ENCODE results near the gene PHLPP2.

PHLPP2 gene

DNA sequence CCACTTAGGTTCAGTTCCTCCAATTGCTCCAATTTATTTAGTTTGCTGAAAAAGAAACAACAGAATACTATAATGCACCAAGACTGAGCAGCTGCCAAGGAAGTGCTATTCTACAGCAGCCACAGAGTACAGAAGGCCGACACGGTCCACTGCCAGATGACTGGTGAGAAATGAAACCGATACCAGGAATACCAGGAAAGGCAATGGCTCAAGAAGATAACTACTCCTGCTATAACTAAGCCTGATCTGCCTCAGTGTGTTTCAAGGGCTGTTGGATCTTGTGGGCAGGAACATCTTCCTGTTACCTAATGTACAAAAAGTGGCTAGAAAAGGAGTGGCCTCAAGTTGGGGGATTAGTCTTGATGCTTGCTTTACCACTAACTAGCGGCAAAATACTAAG is 65.7 kb downstream of the PHLPP2 start:
- DNase-seq (ENCODE audit: extremely low spot score): no peak
- POLR2A ChIA-PET: no interaction called here
- TF ChIP-seq ARNT (IDR thresholded peaks at IDR 0.05) (no peak), HDGF (IDR thresholded peaks at IDR 0.05; ENCODE audit: borderline replicate concordance) (no peak), NFRKB (IDR thresholded peaks at IDR 0.05) (no peak), CTBP1 (IDR thresholded peaks at IDR 0.05; ENCODE audit: borderline replicate concordance) (no peak), TARDBP (IDR thresholded peaks at IDR 0.05) (no peak), FOXA1 (IDR thresholded peaks at IDR 0.05) (no peak), BHLHE40 (IDR thresholded peaks at IDR 0.05; ENCODE audit: borderline replicate concordance) (no peak), SUZ12 (IDR thresholded peaks at IDR 0.05) (no peak), SP1 (IDR thresholded peaks at IDR 0.05) (no peak), L3MBTL2 (conservative IDR thresholded peaks at IDR 0.05) (no peak), FOXK2 (IDR thresholded peaks at IDR 0.05) (no peak), ELF4 (IDR thresholded peaks at IDR 0.05) (no peak), LEF1 (IDR thresholded peaks at IDR 0.05; ENCODE audit: borderline replicate concordance) (no peak), ZNF384 (IDR thresholded peaks at IDR 0.05) (no peak), FOXM1 (IDR thresholded peaks at IDR 0.05; ENCODE audit: borderline replicate concordance) (no peak)
- TF ChIP-seq, protein P1, sequence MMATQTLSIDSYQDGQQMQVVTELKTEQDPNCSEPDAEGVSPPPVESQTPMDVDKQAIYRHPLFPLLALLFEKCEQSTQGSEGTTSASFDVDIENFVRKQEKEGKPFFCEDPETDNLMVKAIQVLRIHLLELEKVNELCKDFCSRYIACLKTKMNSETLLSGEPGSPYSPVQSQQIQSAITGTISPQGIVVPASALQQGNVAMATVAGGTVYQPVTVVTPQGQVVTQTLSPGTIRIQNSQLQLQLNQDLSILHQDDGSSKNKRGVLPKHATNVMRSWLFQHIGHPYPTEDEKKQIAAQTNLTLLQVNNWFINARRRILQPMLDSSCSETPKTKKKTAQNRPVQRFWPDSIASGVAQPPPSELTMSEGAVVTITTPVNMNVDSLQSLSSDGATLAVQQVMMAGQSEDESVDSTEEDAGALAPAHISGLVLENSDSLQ (IDR thresholded peaks at IDR 0.05): no peak
- CTCF ChIA-PET: no interaction called here

DNA sequence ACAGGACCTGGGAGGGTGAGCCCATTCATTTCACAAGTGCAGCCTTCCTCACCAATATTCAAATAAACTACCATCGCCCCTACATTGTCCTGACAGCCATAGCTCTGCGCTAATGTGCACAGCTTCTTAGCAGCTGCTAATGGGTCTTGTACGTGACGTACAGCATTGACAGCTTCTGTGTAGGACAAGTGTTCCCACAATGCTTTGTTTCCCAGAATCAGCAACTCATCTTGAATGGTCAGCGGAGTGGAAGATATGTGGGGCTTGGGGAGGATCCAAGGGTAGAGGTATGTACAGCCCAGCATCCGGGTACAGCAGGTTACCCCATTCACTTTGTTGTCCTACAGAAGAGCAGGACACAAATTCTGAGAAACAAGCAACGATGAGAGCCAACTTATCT is 74.8 kb downstream of the PHLPP2 start:
- no peak for TF ChIP-seq ELF4 (IDR thresholded peaks at IDR 0.05)
- POLR2A ChIA-PET: no interaction called here
- DNase-seq (ENCODE audit: extremely low spot score): no peak
- CTCF ChIA-PET: no interaction called here

DNA sequence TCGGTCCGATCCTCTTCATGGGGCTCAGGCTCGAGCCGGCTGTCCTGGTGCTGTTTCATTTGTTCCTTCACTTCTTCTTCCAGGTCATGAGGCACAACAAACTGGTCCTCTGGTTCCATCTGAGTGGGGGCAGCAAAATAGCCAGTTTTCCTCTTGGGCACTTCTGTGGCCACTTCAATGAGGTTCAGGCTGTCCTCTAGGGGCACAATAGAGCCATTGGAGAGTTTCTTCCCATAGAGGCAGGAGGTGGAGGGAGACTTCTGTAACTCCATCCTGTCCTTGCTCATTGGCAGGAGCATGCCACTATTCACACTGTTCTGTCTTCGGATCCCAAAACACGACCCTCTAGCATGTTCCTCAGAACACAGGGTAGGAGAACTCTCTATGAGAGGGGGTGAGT is 75.6 kb downstream of the PHLPP2 start:
- POLR2A ChIA-PET: interaction anchor here (0.6 kb wide), 1 partner anchor 309 kb away, joined by 3 read pairs; no protein-coding TSS in a partner anchor
- peak; percentile 30 for DNase-seq (ENCODE audit: extremely low spot score)
- CTCF ChIA-PET: no interaction called here
- TF ChIP-seq FOXK2 (IDR thresholded peaks at IDR 0.05) (no peak), NFRKB (IDR thresholded peaks at IDR 0.05) (no peak), CTBP1 (IDR thresholded peaks at IDR 0.05; ENCODE audit: borderline replicate concordance) (no peak), TARDBP (IDR thresholded peaks at IDR 0.05) (no peak), SP1 (IDR thresholded peaks at IDR 0.05) (no peak), ARNT (IDR thresholded peaks at IDR 0.05) (no peak), FOXA1 (IDR thresholded peaks at IDR 0.05) (no peak), HDGF (IDR thresholded peaks at IDR 0.05; ENCODE audit: borderline replicate concordance) (no peak), ELF4 (IDR thresholded peaks at IDR 0.05) (no peak), LEF1 (IDR thresholded peaks at IDR 0.05; ENCODE audit: borderline replicate concordance) (no peak)

DNA sequence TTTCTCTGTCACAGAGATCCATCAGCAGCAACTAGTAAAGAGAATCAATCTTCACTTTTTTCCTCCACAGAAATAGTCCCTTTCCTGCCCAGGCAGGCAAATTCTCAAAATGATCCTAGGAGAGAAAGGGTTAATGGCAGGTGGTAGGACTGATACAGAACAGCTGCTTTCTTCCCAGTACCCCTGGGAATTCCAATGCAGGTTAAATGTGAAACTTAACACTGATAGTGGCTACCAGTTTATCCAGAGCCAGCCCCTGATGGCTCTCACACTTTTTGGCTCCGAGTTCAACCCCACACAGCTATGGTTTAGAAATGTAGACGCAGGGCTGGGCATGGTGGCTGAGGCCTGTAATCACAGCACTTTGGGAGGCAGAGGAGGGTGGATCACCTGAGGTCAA is 76.3 kb downstream of the PHLPP2 start:
- CTCF ChIA-PET: interaction anchor here (0.5 to 0.8 kb wide), 2 partner anchors 8 to 282 kb away, joined by 5 to 14 read pairs; no protein-coding TSS in a partner anchor

DNA sequence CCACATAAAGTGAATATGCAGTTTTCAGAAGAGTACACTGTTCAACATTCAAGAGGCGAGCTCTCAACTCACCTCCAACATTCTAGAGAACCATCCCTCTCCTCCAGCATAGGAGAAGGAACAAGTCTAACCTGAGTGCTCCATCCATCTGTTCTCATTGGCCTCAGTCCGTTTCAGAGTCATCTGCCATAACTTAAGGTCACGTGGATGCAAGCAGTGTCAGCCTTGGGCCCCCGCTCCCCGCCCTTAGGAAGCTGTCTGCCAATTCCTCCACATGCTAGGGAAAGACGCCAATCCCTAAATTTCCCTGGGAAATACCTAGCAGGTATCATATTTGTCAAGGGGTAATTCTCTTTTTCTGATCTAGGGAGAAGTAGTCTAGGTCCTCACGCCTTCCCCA is 77.1 kb downstream of the PHLPP2 start:
- CTCF ChIA-PET: no interaction called here
- no peak for DNase-seq (ENCODE audit: extremely low spot score)
- TF ChIP-seq TARDBP (IDR thresholded peaks at IDR 0.05): no peak
- TF ChIP-seq ARNT (IDR thresholded peaks at IDR 0.05): no peak
- TF ChIP-seq ELF4 (IDR thresholded peaks at IDR 0.05): no peak
- no peak for TF ChIP-seq BHLHE40 (IDR thresholded peaks at IDR 0.05; ENCODE audit: borderline replicate concordance)
- no peak for TF ChIP-seq L3MBTL2 (conservative IDR thresholded peaks at IDR 0.05)
- no peak for TF ChIP-seq SP1 (IDR thresholded peaks at IDR 0.05)
- no peak for TF ChIP-seq CTBP1 (IDR thresholded peaks at IDR 0.05; ENCODE audit: borderline replicate concordance)
- TF ChIP-seq, protein P1 (IDR thresholded peaks at IDR 0.05): no peak
- TF ChIP-seq FOXM1 (IDR thresholded peaks at IDR 0.05; ENCODE audit: borderline replicate concordance): no peak
- no peak for TF ChIP-seq SUZ12 (IDR thresholded peaks at IDR 0.05)
- no peak for TF ChIP-seq LEF1 (IDR thresholded peaks at IDR 0.05; ENCODE audit: borderline replicate concordance)
- no peak for TF ChIP-seq NFRKB (IDR thresholded peaks at IDR 0.05)
- TF ChIP-seq FOXA1 (IDR thresholded peaks at IDR 0.05): no peak
- no peak for TF ChIP-seq ZNF384 (IDR thresholded peaks at IDR 0.05)
- no peak for TF ChIP-seq FOXK2 (IDR thresholded peaks at IDR 0.05)
- TF ChIP-seq HDGF (IDR thresholded peaks at IDR 0.05; ENCODE audit: borderline replicate concordance): no peak
- POLR2A ChIA-PET: no interaction called here

More for the DNA sequence above, 76.3 kb downstream of the PHLPP2 start:
- DNase-seq (ENCODE audit: extremely low spot score): no peak
- POLR2A ChIA-PET: interaction anchor here (0.6 kb wide), 1 partner anchor 308 kb away, joined by 3 read pairs; no protein-coding TSS in a partner anchor
- TF ChIP-seq FOXA1 (IDR thresholded peaks at IDR 0.05): no peak
- TF ChIP-seq SP1 (IDR thresholded peaks at IDR 0.05): no peak
- TF ChIP-seq TARDBP (IDR thresholded peaks at IDR 0.05): no peak

DNA sequence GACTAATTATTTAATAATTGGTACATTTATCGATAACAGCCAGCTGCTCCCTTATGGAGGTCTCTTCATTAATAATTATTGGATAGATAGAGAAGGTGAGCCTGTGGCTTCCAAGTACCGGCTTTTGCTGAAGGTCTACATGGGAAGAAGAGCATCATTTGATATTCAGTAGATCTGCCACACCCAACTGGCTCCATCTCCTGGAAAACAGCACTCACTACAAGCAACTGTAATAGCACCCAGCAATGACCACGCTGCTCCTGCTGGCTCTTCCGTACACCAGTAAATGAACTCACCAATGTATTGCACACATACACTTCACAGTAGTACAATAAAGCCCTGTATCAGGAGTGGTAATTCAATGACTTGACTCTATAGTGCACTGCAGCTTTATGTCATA is 79.1 kb downstream of the PHLPP2 start:
- POLR2A ChIA-PET: no interaction called here
- no peak for TF ChIP-seq SP1 (IDR thresholded peaks at IDR 0.05)
- TF ChIP-seq L3MBTL2 (conservative IDR thresholded peaks at IDR 0.05): no peak
- TF ChIP-seq, protein P1 (IDR thresholded peaks at IDR 0.05): no peak
- TF ChIP-seq NFRKB (IDR thresholded peaks at IDR 0.05): no peak
- TF ChIP-seq FOXM1 (IDR thresholded peaks at IDR 0.05; ENCODE audit: borderline replicate concordance): no peak
- CTCF ChIA-PET: interaction anchor here (1.1 kb wide), 1 partner anchor 239 kb away, joined by 5 read pairs; the partner anchor contains the start of gene ZNF821
- peak; percentile 64 for DNase-seq (ENCODE audit: extremely low spot score)

DNA sequence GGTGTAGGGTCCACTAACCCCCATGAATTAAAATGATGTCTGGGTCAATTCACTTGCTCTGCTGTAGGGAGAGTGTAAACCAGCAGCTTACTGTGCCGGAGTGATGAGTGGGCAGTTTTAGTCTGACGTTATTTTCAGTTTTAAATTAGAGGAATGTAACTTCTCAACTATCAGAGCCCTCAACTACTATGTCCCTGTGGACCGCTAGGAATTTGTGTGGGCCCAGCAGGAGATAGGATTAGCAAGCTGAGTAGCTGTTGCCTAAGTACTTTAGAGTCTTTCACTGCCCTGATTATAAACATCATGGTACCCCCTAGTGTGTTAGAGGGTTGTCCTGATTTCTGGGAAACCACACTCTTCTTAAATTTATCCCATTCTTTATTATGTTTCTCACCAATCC is 87.1 kb downstream of the PHLPP2 start:
- peak; percentile 46 for DNase-seq (ENCODE audit: extremely low spot score)
- TF ChIP-seq BHLHE40 (IDR thresholded peaks at IDR 0.05; ENCODE audit: borderline replicate concordance): no peak
- TF ChIP-seq CTBP1 (IDR thresholded peaks at IDR 0.05; ENCODE audit: borderline replicate concordance): peak; percentile 48; the same call in 1 of the 2 replicates
- TF ChIP-seq HDGF (IDR thresholded peaks at IDR 0.05; ENCODE audit: borderline replicate concordance): no peak
- TF ChIP-seq ZNF384 (IDR thresholded peaks at IDR 0.05): no peak
- ChIA-PET POLR2A (interaction anchor here (0.8 kb wide), 1 partner anchor 336 kb away, joined by 3 read pairs; no protein-coding TSS in a partner anchor), CTCF (no interaction called here)
